PFSK-1 (cell line): Measurements from ENCODE around the gene PHKA2.

Experiments
- POLR2AphosphoS5 ChIP-seq: IDR thresholded peaks from 2 replicates; pipeline ENCODE4 v1.6.1; 2012; ENCODE audit warnings: low read depth, mild to moderate bottlenecking, control low read depth, low read length, moderate library complexity
- TAF1 ChIP-seq: IDR thresholded peaks from 2 replicates; pipeline ENCODE4 v1.6.1; 2012; ENCODE audit warnings: low read length, control low read depth, borderline replicate concordance; ENCODE audit not compliant: insufficient read depth
- TF ChIP-seq, protein P1 (sequence below), 2 experiments: IDR thresholded peaks; 2 replicates each; pipeline versions ENCODE4 v1.6.1 to v1.8.0; 2011 to 2012; ENCODE audit warnings: low read depth in 2 of 2, low read length in 2 of 2, control low read depth in 1 of 2, inconsistent platforms in 1 of 2, mild to moderate bottlenecking in 1 of 2, moderate library complexity in 1 of 2; ENCODE audit not compliant: insufficient read depth in 1 of 2

DNA sequence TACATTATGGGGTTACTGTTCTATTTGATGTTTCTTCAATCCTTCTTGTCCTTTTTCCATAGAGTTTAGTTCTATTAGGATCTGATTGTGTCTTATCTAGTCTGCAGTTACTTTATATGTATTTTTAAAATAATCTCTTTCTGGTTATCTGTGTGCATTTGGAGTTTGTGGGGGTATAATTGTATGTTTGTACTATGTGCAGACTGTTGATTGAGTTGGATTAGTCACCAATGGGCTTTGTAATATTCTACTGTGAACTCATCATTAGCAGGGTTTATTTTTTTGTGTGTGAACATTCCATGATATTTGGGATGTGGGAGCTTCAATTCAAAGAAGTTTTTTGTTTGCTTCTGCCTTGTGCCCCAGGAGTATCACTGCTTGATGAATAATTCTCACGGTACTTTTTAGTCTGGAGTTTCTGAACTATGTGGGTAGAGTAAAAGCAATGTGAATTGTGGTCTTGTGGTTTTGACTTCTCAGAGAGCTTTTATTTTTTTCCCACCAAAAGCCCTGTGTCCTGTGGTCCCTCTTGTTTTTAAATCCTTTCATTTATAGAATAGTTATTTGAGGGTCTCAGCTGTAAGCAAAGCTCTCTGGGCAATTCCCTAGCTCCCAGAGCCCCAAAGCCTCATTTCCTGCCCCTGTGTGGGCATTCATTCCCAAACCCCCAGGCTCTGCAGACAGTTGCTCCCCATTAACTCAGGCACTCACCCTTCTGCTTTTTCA is 127.8 kb downstream of the PHKA2 start:
- TF ChIP-seq, protein P1, sequence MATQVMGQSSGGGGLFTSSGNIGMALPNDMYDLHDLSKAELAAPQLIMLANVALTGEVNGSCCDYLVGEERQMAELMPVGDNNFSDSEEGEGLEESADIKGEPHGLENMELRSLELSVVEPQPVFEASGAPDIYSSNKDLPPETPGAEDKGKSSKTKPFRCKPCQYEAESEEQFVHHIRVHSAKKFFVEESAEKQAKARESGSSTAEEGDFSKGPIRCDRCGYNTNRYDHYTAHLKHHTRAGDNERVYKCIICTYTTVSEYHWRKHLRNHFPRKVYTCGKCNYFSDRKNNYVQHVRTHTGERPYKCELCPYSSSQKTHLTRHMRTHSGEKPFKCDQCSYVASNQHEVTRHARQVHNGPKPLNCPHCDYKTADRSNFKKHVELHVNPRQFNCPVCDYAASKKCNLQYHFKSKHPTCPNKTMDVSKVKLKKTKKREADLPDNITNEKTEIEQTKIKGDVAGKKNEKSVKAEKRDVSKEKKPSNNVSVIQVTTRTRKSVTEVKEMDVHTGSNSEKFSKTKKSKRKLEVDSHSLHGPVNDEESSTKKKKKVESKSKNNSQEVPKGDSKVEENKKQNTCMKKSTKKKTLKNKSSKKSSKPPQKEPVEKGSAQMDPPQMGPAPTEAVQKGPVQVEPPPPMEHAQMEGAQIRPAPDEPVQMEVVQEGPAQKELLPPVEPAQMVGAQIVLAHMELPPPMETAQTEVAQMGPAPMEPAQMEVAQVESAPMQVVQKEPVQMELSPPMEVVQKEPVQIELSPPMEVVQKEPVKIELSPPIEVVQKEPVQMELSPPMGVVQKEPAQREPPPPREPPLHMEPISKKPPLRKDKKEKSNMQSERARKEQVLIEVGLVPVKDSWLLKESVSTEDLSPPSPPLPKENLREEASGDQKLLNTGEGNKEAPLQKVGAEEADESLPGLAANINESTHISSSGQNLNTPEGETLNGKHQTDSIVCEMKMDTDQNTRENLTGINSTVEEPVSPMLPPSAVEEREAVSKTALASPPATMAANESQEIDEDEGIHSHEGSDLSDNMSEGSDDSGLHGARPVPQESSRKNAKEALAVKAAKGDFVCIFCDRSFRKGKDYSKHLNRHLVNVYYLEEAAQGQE (IDR thresholded peaks at IDR 0.05; ENCODE audit: insufficient read depth in 1 of 2, low read depth in 2 of 2, low read length in 2 of 2) = no peak
- TF ChIP-seq POLR2AphosphoS5 (no peak), TAF1 (no peak)
